Esophagus (tissue), 2 donors: ENCODE measurements around the gene CACTIN. TPM values are rescaled to one million over a fixed set of nuclear protein-coding genes. Genes with fewer than 3 reads are reported as not detected.

Experiments
- H3K27ac ChIP-seq, 2 donors: one replicate each; pipeline ENCODE4 v1.5.1; 2013; ENCODE audit warnings: low read depth in 2 of 2, mild to moderate bottlenecking in 2 of 2, inconsistent platforms in 1 of 2, low read length in 1 of 2, moderate library complexity in 1 of 2
- H3K27me3 ChIP-seq, 2 donors: one replicate each; pipeline ENCODE4 v1.6.1; 2013; ENCODE audit warnings: low read length in 2 of 2, control low read depth in 1 of 2, mild to moderate bottlenecking in 1 of 2; ENCODE audit not compliant: insufficient read depth in 2 of 2, control insufficient read depth in 1 of 2
- H3K36me3 ChIP-seq, 2 donors: one replicate each; pipeline ENCODE4 v1.6.1; 2013; ENCODE audit warnings: low read length in 1 of 2; ENCODE audit not compliant: control insufficient read depth in 2 of 2, insufficient read depth in 2 of 2
- H3K4me1 ChIP-seq, 2 donors: one replicate each; pipeline ENCODE4 v1.6.1; 2013; ENCODE audit warnings: low read length in 1 of 2; ENCODE audit not compliant: control insufficient read depth in 2 of 2, insufficient read depth in 2 of 2
- H3K4me3 ChIP-seq, 2 donors: one replicate each; pipeline ENCODE4 v1.5.1; 2013; ENCODE audit warnings: low read length in 2 of 2, mild to moderate bottlenecking in 2 of 2, low read depth in 1 of 2, moderate library complexity in 1 of 2
- H3K9me3 ChIP-seq, 2 donors: one replicate each; pipeline ENCODE4 v1.6.1; 2013; ENCODE audit warnings: mild to moderate bottlenecking in 2 of 2, low read depth in 1 of 2, low read length in 1 of 2, moderate library complexity in 1 of 2; ENCODE audit not compliant: control insufficient read depth in 2 of 2, insufficient read depth in 1 of 2
- WGBS, 2 donors: extraction: QIAGEN DNeasy Blood & Tissue Kit; methylation state at CpG; one replicate each; pipeline ENCODE4 v1.1.7; 2013; 5-methylcytosine and 5-hydroxymethylcytosine counted together
- polyA plus RNA-seq, 2 donors: library from polyadenylated mRNA; stranded (reverse); fragments of 200-250 nt; gene quantifications; one replicate each; pipeline ENCODE4 v1.2.3, GENCODE V29; 2013
- donor health status: healthy with polysubstance abuse.
- donor health status: Bipolar disorder and iron deficiency.

The CACTIN gene
- polyA plus RNA-seq, 2 donors: 12.4 to 19.3 TPM

- no peak overlapping the region for H3K4me3 ChIP-seq
- H3K27me3 ChIP-seq: no peaks in the 10 kb centered on the region
- H3K4me1 ChIP-seq: peaks cover 3 to 6% of the 10 kb centered on the region in 2 donors
- WGBS, 2 donors: 95 to 97% methylated on average over 36 of the region's 36 CpGs
- peaks cover 0 to 38% of the 10 kb centered on the region in 2 donors for H3K36me3 ChIP-seq
- no peak overlapping the region for H3K27ac ChIP-seq
- no peaks in the 10 kb centered on the region for H3K9me3 ChIP-seq
Observed at GRCh38 chr19:3611841-3612240, 14.7 kb downstream of the CACTIN start.

DNA sequence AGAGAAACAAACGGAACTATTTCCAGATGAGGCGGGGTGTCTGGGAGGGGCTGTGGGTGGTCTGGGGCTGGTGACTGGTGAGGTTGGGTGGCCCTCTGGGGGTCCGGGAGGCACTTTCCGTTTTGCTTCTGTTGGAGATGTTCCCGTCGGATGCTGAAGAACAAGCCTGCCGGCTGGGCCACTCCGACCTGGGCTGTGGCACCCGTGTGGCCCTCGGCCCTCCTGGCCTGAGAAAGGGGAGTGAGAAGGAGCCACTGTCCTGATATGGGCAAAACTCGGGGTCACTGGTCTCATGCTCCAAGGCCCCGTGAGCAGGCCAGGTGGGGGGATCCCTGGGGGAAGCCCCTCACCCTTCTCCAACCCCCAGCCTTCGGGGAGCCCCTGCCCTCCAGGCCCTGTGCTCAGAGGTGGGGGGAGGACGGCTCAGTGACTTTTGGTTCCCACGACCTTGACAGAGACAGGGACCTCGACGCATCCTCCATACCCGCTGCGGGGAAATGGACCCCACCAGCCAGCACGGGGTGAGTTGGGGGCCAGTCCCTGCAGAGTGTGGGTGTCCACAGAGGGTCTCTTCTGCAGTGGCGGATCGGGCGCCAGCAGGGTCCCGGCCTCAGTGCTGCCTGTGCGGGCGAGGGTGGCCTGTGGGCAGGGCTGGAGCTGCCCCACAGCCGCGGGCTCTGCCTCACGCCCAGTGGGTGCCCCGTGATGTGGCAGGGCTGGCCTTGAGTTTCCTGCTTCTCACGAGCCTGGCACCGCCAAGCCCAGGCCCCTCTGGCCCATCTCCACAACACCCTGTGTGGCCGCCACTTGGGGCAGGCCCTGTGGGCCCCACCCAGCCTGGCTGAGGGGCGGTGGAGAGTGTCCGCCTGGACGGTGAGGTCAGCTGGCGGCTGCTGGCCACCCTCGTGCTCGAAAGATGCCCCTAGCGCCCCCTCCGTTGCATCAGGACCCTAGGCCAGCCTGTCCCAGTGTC, 15.6 kb downstream of the CACTIN start:
- Histone ChIP-seq H3K27ac (no peak overlapping the region), H3K36me3 (peaks cover 0 to 38% of the 10 kb centered on the region in 2 donors), H3K4me1 (peaks cover 6 to 10% of the 10 kb centered on the region in 2 donors), H3K4me3 (no peak overlapping the region), H3K9me3 (no peaks in the 10 kb centered on the region), H3K27me3 (no peaks in the 10 kb centered on the region)
- WGBS, 2 donors: 84 to 85% methylated on average over 41 of the region's 41 CpGs

GRCh38 chr19:3609779-3610719, 16.5 kb downstream of the CACTIN start:
- Histone ChIP-seq H3K27me3 (no peaks in the 10 kb centered on the region), H3K4me3 (no peak overlapping the region), H3K9me3 (no peaks in the 10 kb centered on the region), H3K27ac (peak overlapping the region in 1 of 2 donors; percentile 8), H3K4me1 (peaks cover 8 to 10% of the 10 kb centered on the region in 2 donors), H3K36me3 (peaks cover 0 to 30% of the 10 kb centered on the region in 2 donors)
- WGBS, 2 donors: 70 to 76% methylated on average over 24 of the region's 24 CpGs

GRCh38 chr19:3608750-3609322, 17.8 kb downstream of the CACTIN start:
- Histone ChIP-seq H3K27ac (peak overlapping the region in 1 of 2 donors; percentile 53), H3K9me3 (no peaks in the 10 kb centered on the region), H3K27me3 (no peaks in the 10 kb centered on the region), H3K4me3 (no peak overlapping the region), H3K36me3 (peaks cover 0 to 29% of the 10 kb centered on the region in 2 donors), H3K4me1 (peaks cover 8 to 10% of the 10 kb centered on the region in 2 donors)
- 52 to 53% methylated on average over 18 to 21 of the region's 21 CpGs for WGBS, 2 donors

DNA sequence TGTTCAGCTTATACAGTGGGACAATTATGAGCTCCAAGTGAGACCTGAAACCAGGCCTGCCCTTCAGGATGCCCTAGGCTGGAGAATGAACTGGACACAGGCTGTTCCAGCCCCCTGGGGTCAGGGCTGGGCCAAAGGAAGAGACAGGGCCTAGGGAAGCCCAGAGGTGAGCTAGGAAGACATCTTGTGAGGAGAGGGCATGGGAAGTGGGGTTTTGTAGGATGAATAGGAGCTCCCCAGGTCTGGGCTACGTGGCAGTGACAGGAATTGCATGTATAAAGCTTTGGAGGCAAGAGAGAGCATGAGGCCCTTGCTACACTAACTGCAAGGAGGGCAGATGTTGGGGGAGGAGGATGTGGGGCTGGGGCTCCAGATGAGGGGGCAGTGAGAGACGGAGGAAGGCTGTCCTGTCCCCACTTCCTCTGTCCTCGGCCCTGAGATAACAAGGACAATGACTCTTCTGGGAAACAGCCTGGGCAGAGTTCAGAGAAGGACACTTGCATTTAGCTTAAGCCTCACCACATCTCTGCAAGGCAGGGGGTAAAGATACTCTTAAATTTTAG, 18.4 kb downstream of the CACTIN start:
- H3K4me3 ChIP-seq: no peak overlapping the region
- 57 to 63% methylated on average over 3 of the region's 3 CpGs for WGBS, 2 donors

GRCh38 chr19:3607303-3608078, 19.1 kb downstream of the CACTIN start:
- Histone ChIP-seq H3K4me3 (peak overlapping the region in 1 of 2 donors; percentile 38), H3K9me3 (no peaks in the 10 kb centered on the region), H3K27ac (peak overlapping the region; percentile 53 to 57), H3K4me1 (peaks cover 8 to 10% of the 10 kb centered on the region in 2 donors), H3K36me3 (peaks cover 0 to 20% of the 10 kb centered on the region in 2 donors), H3K27me3 (no peaks in the 10 kb centered on the region)
- WGBS, 2 donors: 24 to 33% methylated on average over 22 of the region's 22 CpGs

More for the DNA sequence above, 18.4 kb downstream of the CACTIN start:
- Histone ChIP-seq H3K9me3 (no peaks in the 10 kb centered on the region), H3K4me1 (peaks cover 8 to 10% of the 10 kb centered on the region in 2 donors), H3K36me3 (peaks cover 0 to 24% of the 10 kb centered on the region in 2 donors), H3K27ac (peak overlapping the region in 1 of 2 donors; percentile 53), H3K27me3 (no peaks in the 10 kb centered on the region)

GRCh38 chr19:3606690-3607289, 19.8 kb downstream of the CACTIN start, which contains the start of gene TBXA2R:
TBXA2R (minus strand) TSS chr19:3606875; CDS start chr19:3600634, 6,241 bp downstream.
- Histone ChIP-seq H3K36me3 (peaks cover 0 to 12% of the 10 kb centered on the region in 2 donors), H3K4me3 (peak within 1 kb of the TSS; percentile 38 to 43), H3K9me3 (no peaks in the 10 kb centered on the region), H3K27ac (peak within 1 kb of the TSS; percentile 57 to 68), H3K4me1 (peaks cover 8 to 10% of the 10 kb centered on the region in 2 donors), H3K27me3 (no peaks in the 10 kb centered on the region)
- WGBS, 2 donors: 4% methylated on average over 46 of the region's 46 CpGs

DNA sequence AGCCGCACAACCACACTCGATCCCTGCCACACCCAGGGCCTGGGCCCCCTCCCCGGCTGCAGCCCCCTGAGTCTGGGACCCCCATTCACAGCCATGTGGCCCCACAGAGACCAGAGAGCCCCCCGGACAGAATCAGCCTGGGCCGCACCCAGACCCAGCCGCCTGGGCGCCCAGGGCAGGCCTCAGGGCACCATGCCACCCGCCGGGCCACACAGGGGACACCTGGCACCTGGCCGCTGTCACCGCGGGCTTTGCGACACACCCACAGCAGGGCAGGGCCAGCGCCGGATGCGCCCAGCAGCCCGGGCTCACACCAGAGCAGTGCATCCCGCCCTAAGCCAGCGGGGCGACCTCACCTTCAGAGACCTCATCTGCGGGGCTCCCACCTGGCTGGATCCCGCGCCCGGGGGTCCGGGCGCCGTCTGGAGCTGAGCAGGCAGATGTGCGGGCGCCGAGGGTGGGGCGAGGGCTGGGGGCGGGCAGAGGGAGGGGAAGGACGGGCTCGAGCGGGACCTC, 20.4 kb downstream of the CACTIN start:
- Histone ChIP-seq H3K4me3 (peak overlapping the region; percentile 38 to 43), H3K4me1 (peaks cover 8 to 10% of the 10 kb centered on the region in 2 donors)

More for the DNA sequence above, 20.4 kb downstream of the CACTIN start:
- no peaks in the 10 kb centered on the region for H3K27me3 ChIP-seq
- 3 to 7% methylated on average over 35 of the region's 35 CpGs for WGBS, 2 donors
- H3K9me3 ChIP-seq: no peaks in the 10 kb centered on the region
- H3K27ac ChIP-seq: peak overlapping the region; percentile 57 to 68
- peaks cover 0 to 7% of the 10 kb centered on the region in 2 donors for H3K36me3 ChIP-seq
